GM18873 (cell line): ENCODE measurements around the gene EMC9.

Source experiments
- ATAC-seq: cut with Tn5 transposase; IDR thresholded peaks from one replicate; pipeline ENCODE4 v1.9.1; 2021; ENCODE audit warnings: mild to moderate bottlenecking, moderate library complexity, moderate number of reproducible peaks; ENCODE audit not compliant: unreplicated experiment, low FRiP score

EMC9 gene

GRCh38 chr14:24093901-24094840, 47.2 kb downstream of the EMC9 start, which contains the start of gene PCK2:
Gene PCK2, plus strand, starts transcription at chr14:24094311. Its CDS starts 95 bp downstream, at chr14:24094406.
- no peak for ATAC-seq

- no peak for ATAC-seq
Observed at GRCh38 chr14:24093207-24093900, 48.0 kb downstream of the EMC9 start.

- ATAC-seq, result no peak
Observed at GRCh38 chr14:24092505-24093206, 48.7 kb downstream of the EMC9 start.

GRCh38 chr14:24092110-24092504, 49.3 kb downstream of the EMC9 start:
- ATAC-seq, result no peak

GRCh38 chr14:24089890-24090289, 51.5 kb downstream of the EMC9 start:
- no peak for ATAC-seq
